NCI-H526 treated with DMSO at 0.1 percent for 48 hours (cell line): ENCODE measurements around the gene GPR156.
"Not testable (repeated sequence)": the region's sequence is repeated elsewhere in the genome, so short reads cannot be mapped to it uniquely, and the experiment has no call there.

ENCODE experiments used
- DNase-seq: peaks from one replicate; lab custom pipeline; 2025; lab: John Stamatoyannopoulos, UW

GPR156 gene

DNA sequence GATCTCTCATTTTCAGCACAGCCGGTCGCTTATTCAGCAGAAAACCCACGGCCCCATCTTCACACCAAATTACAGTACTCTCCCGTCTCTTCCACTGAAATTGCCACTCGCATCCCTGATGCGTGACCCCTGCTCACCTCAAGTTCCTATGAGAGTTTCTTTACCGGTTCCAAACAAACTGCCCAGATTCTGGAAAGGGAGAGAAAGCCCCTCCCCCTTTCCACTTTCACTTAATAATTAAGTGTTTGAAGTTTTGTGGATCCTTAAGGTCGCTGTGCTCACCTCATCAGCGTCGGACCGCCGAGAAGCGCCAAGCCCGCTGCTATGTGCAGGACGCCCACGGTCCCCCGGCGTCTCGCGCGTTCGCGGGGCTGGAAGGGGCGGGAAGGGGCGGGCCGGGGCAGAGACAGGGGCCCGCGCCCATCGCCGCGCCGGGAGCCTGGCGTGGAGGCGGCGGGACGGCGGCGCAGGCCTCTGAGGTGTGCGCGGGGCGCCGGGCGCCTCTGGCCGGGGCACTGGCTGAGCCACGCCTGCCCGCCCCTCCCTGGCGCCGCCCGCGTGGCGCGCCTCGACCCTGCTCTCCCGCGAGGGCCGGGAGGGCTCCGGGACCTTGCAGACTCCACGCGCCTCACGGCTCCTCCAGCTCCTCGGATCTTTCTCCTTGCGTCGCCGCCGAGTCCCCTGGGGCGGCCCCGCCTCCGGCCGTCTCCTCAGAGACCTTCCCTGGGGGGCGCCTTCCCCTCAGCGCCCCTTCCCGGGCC lies at the start of gene GPR156:
Gene GPR156 (minus strand): TSS at position 476 of the 761 bp plus-strand sequence. CDS start 41,124 bp downstream, outside the sequence.
- no peak for DNase-seq

DNA sequence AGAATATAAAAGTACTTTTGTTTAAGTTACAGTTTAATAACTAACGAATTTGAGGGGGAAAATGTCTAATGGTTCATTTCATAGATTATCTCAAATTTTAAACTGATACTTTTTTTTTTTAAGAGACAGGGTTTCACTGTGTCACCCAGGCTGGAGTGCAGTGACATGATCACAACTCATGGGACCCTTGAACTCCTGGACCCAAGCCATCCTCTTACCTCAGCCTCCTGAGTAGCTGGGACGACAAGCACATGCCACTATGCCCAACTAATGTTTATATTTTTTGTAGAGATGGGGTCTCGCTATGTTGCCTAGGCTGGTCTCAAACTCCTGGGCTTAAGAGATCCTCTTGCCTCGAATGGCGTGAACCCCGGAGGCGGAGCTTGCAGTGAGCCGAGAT lies 47.6 kb upstream of the GPR156 start:
- DNase-seq, result no peak

DNA sequence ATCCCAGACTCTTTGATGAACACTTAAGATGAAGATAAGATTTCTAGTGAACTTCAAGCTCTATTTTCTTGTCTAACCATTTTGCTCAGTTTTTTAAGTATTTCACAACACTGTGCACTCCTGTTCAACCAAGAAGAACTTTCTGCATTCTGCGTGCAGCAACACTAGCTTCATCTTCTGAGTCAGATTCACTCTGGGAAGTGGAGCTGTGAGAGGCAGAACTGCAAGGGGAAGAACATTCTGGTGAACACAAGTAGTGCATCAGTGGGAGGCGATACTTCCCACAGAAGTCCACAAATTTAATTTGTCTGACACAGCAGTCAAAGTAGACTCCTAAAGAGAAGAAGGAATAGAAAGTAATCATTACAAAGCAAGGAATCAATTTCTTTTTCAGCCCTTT lies 46.1 kb upstream of the GPR156 start:
- no peak for DNase-seq

DNA sequence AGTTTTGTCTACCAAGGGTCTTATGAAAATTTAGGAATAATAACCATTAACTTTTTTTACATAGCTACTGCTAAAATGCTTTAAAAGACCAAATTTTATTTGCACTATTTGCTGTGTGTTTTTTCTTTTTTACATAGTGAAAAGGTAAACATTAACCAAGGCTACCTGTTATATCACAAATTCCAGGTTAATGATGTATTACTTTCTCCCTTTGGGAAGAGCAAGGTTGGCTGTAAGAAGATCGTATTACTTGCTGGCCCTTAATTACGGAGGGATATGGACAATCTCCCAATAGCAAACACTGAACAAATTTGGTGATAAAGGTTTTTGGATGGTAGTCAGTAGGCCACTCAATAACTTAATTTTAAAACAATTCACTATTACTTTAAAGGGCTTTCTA lies 41.8 kb upstream of the GPR156 start:
- no peak for DNase-seq

DNA sequence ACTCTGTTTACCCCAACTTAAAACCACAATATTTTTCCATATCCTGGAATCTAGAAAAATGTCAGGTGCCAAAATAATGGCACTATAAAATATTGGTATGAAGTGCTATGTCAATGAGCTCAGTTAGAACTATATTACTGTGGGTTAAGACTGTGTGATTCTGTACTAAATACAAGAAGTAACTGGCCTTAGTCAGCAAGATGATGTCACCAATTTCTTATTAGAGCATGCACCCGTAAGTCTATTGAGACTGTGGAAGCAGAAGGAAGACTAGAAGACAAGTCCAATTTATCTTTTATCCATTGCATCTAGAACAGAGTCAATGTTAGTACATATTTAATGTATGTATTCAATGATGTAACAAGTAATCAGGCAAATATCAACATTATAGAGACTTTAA lies 39.2 kb upstream of the GPR156 start:
- DNase-seq, result no peak

DNA sequence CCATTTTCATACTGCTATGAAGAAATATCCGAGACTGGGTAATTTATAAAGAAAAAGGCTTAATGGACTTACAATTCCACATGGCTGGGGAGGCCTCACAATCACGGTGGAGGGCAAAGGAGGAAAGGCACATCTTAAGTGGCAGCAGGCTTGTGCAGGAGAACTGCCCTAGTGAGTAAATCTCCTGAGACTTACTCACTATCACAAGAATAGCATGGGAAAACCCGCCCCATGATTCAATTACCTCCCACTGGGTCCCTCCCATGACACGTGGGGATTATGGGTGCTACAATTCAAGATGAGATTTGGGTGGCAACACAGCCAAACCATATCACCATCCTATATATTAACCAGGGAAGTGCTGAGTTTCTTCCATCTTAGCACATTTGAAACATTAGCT lies 38.7 kb upstream of the GPR156 start:
- not testable (repeated sequence) for DNase-seq

DNA sequence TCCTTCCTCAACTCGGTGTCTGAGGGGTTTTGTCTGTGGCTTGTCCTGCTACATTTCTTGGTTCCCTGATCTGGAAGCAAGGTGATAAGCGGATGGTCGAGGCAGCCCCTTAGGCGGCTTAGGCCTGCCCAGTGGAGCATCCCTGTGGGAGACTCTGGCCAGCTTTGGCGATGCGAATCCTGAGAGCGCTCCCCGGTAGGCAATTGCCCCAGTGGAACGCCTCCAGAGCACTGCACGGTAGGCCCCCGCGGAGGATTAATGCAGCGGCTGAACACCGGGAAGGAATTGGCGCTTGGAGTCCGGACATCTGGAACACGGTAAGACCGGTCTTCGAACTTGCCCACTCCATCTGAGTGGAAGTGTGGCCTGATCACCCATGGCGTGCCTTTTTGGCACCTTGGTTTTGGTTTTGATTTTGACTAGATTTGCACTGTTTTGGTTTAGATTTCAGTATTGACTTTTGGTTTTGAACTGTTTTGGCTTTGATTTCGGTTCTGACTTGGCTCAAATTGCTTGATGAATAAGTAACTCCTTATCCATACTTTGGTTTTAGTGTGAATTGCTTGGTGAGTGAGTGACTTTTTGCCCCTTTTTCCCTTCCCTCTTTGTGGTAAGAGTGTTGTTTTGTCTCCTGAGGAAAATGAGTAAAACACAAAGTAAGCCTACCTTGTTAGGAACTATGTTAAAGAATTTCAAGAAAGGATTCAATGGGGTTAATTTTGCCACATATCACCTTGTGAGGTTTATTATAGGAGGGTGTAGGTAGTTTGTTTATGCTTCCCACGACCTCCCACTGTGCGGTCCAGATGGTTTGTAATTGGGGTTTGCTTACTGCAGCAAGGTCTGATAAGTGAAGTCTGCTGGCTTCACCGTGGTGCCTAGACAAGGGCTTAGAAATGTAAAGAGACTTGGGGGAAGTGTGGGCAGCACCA lies 27.1 kb upstream of the GPR156 start:
- no peak for DNase-seq

DNA sequence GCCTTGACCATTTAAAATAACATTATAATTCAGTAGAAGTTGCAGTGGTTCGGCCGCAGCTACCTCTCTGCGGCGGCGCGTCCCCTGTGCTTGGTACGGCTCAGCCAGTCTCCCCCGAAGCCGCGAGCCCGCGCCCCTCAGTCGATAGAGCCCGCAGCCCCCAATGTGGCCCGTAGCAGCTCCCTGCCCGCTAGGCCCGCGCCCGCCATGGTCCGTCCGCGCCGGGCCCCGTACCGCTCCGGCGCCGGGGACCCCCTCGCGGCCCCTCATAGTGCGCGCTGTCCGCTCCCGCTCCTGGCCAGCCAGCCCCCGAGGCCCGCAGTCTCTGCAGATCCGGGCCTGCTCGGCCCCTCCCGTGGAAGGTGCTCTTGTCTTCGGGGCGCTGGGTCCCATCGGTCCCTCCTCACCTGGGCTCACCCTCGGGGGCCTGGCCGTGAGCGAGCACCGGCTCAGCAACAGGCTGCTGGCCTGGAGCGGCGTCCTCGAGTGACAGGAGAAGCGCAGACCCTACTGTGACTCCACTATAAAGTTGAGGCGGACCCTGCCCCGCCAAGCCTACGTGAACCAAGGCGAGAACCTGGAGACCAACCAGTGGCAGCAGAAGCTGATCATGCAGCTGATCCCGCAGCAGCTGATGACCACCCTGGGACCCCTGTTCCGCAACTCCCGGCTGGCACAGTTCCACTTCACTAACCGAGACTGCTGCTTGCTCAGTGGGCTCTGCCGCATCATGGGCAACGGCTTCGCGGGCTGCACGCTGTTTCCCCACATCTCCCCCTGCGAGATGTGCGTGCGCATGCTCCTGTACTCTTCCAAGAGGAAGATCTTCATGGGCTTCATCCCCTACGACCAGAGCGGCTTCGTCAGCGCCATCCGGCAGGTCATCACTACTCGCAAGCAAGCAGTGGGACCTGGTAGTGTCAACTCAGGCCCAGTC lies 21.8 kb upstream of the GPR156 start:
- no peak for DNase-seq

DNA sequence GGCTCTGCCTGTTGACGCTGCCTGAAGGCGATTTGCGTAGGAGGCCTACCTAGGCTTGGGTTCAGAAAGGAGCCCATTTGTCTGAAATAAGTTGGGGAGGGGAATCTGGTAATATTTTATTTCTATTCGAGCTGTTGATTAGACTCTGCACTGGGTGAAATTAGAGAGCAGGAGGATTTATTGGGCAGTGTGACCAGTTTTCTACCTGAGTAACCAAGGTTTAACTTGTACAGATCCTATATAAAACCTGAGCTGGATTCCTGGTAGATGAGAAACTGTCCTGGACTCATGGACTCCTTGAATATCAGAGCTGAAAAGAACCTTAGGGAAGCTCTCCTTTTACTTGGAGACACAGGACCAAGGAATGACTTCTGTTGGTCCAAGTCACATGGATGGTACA lies 19.6 kb upstream of the GPR156 start:
- DNase-seq, result no peak

DNA sequence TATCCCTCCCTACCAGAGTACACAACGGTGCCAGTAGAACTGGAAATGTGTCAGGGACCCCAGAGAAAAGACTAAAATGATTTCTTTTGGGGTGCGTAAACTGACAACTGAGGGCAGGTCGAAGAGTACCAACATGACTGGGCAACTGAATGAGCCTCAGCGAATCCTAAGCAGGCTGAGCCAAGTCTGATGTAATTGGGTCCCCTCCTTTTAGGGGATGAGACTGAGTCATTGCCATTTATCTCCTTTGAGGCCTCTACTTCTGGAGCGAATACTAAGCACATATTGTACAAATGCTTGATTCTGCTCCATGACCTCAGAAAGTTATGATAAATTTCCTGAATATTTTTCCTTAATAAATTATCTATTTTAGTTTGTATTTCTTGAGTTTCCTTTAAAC lies 17.3 kb upstream of the GPR156 start:
- no peak for DNase-seq

DNA sequence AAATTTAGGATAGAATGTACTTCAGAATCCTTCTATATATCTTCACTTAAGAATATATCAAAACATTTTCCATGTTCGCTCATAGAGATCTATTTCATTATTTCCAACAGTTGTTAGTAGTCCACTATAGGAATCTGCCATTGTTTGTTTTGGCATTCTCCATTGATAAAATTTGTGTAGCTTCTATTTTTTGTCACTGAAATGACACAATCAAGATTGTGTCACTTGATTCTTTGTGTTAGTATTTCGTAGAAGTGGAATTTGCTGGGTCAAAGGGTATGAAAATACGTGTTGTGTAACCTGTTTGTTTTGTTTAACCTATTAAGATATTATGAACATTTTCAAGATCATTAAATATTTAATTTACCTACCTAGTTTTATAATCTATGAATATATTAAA lies 15.9 kb upstream of the GPR156 start:
- no peak for DNase-seq

DNA sequence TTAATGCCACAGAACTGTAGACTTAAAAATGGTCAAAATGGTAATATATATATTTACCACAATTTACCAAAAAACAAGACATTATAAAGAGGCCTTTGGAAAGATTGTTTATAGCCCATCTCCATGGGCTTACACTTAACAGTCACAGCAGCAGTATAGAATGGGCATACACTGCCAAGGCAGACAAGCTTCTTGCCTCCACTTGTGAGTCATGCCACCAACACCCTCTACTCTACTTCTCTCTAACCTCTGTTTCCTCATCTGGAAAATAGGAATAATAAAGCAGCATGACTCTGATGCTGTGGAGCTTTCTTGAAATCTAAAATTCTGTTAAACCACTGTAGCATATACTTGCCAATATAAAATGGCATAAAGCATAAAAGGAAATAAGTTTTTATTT lies 14.4 kb upstream of the GPR156 start:
- no peak for DNase-seq

DNA sequence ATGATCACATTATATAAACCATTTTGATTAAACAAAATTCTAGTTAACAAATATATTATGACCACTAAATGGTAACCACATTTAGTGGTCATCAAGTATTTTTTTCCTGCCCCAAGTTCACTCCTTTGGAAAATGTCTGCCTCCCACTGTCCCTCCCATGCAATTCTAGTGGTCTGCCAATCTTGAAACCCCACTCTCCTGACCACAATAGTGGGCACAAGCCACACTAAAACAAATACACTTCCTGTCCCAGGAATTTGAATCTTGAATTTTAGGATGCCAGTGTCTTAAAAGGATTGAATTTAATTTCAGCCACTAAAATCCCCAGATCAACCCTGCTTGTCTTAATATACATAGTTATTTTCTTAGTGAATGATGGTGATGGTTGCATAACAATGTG lies 14.0 kb upstream of the GPR156 start:
- DNase-seq, result no peak

DNA sequence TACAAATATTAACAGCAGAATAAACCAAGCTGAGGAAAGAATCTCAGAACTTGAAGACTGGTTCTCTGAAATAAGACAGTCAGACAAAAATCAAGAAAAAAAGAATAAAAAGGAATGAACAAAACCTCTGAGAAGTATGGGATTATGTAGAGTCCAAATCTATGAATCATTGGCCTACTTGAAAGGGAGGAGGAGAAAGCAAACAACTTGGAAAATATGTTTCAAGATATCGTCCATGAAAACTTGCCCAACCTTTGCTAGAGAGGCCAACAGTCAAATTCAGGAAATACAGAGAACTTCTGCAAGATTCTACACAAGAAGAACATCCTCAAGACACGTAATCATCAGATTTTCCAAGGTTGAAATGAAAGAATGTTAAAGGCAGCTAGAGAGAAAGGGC lies 6.5 kb upstream of the GPR156 start:
- not testable (repeated sequence) for DNase-seq

DNA sequence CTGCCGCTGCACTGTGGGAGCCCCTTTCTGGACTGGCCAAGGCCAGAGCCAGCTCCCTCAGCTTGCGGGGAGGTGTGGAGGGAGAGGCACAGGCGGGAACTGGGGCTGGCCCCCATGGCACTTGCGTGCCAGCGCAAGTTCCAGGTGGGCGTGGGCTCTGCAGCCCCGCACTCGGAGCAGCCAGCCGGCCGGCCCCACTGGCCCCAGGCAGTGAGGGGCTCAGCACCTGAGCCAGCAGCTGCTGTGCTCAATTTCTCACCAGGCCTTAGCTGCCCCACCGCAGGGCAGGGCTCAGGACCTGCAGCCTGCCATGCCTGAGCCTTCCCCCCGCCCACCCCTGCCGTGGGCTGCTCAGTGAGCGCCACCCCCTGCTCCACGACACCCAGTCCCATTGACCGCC lies 4.6 kb upstream of the GPR156 start:
- no peak for DNase-seq

DNA sequence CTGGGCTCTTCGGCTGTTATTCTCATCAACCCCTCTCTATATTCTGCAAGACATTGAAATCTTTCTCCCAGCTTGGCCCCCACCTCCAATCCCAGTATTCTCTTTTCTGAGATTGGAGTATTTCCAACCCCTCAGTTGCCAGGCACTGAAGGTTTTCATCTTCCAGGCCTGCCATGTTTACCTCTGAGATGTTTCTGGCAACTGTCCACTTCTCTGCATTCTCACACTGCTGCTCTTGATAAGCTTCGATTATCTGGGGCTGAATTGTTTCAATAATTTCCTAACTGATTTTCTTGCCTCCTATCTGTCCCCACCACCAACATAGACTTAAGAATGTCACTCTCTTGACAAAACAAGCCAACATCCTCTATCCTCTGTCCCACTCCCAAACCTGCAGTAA lies 1.4 kb upstream of the GPR156 start:
- DNase-seq, result no peak

DNA sequence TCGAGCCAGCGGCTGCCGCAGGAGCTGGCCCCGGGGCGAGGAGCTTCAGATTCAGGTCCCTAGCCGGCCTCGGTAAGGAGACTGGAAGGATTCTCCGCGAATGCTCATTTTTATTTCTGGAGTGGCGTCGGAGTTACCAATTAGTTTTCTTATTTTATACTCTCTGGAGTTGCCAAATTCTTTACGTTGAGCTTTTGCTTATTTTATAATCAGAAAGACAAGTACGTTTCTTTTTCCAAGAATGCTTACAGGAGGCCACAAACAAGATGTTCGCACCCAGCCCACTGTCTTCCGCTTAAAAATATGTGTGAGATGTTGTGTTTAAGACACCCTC lies 453 bp upstream of the GPR156 start:
- DNase-seq, result no peak

DNA sequence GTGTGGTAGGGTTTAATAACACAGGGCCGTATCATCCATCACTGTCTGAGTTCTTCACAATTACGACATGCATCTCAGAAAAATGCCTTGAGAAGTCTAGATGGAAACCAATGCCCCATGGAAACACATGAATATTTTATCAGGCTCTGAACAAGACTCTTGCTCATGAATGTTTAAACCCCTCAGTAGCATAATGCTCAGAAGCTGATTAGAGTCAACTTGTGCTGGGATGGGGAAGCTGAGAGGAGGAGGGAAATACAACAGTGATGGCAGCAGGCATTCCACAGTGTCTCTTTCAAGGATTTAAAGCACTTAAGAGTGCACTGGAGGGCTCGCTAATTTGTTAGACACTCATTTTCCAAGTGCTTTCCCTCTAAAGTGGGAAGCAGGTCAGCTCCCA lies 3.8 kb downstream of the GPR156 start:
- DNase-seq, result no peak

DNA sequence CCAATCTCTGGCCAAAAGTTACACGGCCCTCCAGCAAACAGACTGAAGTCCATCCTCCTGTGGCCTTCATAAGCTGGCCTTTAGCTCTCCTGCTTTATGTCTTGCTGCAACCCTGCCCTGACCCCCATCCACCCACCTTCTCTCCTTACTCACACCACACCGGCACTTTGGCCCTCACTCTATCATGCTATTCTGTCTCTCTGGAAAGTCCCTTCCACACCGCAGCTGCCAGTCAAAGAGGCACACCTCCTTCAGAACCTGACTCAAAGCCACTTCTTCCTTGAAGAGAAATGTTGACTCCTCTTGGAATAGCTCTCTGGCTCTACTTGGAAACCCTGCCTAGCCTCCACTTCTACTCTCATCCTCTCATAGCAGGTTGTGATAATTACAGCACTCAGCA lies 4.5 kb downstream of the GPR156 start:
- DNase-seq, result no peak

DNA sequence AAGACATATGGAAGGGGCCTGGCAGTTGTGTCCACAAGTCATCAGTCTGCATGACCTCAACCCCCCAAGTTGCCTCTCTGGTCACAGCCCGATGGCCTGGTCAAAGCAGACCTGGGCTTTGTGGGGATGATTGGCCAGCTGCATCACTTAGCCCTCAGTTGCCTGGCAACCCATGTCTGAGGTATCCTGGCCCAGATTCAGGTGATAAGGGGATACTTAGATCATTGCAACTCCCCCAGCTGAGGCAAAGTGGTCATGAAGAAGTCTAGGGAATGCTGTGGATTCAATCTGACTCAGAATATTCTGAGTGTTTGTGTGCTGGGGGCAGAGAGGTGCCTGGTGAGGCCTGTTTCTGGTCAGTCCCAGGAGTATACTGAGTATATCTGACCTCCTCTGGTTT lies 5.0 kb downstream of the GPR156 start:
- DNase-seq, result no peak

DNA sequence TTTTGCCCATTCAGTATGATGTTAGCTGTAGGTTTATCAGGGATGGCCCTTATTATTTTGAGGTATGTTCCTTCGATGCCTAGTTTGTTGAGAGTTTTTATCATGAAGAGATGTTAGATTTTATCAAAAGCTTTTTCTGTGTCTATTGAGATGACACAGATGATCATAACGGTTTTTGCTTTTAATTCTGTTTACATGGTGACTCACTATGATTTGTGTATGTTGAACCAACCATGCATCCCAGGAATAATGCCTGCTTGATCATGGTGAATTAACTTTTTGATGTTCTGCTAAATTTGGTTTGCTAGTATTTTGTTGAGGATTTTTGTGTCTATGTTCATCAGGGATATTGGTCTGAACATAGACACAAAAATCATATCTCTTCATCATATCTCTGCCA lies 8.3 kb downstream of the GPR156 start:
- DNase-seq, result no peak

DNA sequence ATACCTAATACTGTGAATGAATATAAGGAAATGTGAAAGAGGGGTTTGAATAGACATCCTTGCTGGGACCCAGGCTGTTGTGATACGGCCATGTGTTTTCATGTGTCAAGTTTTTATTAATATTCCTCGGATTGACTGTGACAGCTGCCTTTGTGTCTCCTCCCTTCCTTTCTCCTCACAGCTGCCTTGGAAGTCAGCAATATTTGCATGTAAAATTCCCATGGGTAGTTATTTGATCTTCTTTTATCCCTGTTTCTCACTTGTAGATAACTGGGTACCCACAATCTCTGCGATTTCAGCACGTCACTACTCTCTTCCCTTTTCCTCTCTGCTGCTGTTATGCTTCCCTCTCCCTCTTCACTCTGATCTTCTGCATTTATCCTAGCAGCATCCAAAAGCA lies 9.4 kb downstream of the GPR156 start:
- peak; percentile 63 for DNase-seq
